HCT116 (cell line): ENCODE data around the gene SHANK3. TPM values are rescaled to one million over a fixed set of nuclear protein-coding genes. Genes with fewer than 3 reads are reported as not detected.

ENCODE experiments used
- ATAC-seq: fragments of 200-7000 bp; cut with Tn5 transposase; 2 replicates; pipeline ENCODE4 v1.9.1; 2020; ENCODE audit warnings: mild to moderate bottlenecking, moderate library complexity
- BruUV-seq: library from RNA; stranded (reverse); fragments of 400-500 nt; replicated peaks from 2 replicates; lab custom pipeline; 2021; lab: Mats Ljungman, UMichigan
- CTCF ChIA-PET: fragments of 300-600 bp; sonication (Branson Sonifier 250); formaldehyde crosslinking; loops from one replicate; lab custom pipeline; 2021; ENCODE audit warnings: antibody characterized with exemption; lab: Charles Lee
- POLR2A ChIA-PET: fragments of 300-600, 350-600 bp; sonication (Branson Sonifier 250); formaldehyde crosslinking; loops from one replicate; lab custom pipeline; 2021; ENCODE audit warnings: antibody characterized with exemption; lab: Charles Lee
- RAD21 ChIA-PET, 2 experiments: fragments of 300-600 bp; sonication (Branson Sonifier 250); formaldehyde crosslinking; loops; one replicate each; lab custom pipeline; 2023; ENCODE audit warnings: low total read pairs in 2 of 2; ENCODE audit not compliant: uncharacterized antibody in 2 of 2, unreplicated experiment in 2 of 2, low non-redundant PET in 1 of 2; lab: Charles Lee
- DNase-seq: peaks from one replicate; pipeline ENCODE4 v3.0.0-alpha.2; 2010; ENCODE audit warnings: low read depth, low spot score
- H2AFZ ChIP-seq: fragments of 200-600 bp; shearing (Covaris generic), sonication (generic); 2 replicates; pipeline ENCODE4 v1.6.1; 2017; ENCODE audit warnings: low read depth, mixed run types, mixed read lengths, antibody characterized with exemption, low read length; ENCODE audit not compliant: poor library complexity, severe bottlenecking
- H3K27ac ChIP-seq: 2 replicates; pipeline ENCODE4 v1.5.1; 2012; ENCODE audit warnings: low read depth, low read length
- H3K27me3 ChIP-seq: fragments of 200-600 bp; sonication (generic); 2 replicates; pipeline ENCODE4 v1.6.1; 2016; ENCODE audit warnings: mixed run types, low read length, mixed read lengths; ENCODE audit not compliant: insufficient read depth
- H3K36me3 ChIP-seq, 2 experiments: fragments of 200-500 bp in 1 of 2; fragments of 200-600 bp in 1 of 2; sonication (Bioruptor generic) in 1 of 2; sonication (generic) in 1 of 2; 2 replicates each; pipeline versions ENCODE4 v1.5.1 to v1.6.1; 2014 to 2016; ENCODE audit warnings: low read length in 2 of 2, inconsistent platforms in 1 of 2, mixed read lengths in 1 of 2, mixed run types in 1 of 2; ENCODE audit not compliant: insufficient read depth in 2 of 2, control insufficient read depth in 1 of 2
- H3K4me1 ChIP-seq, 2 experiments: fragments of 200-600 bp in 1 of 2; sonication (generic) in 1 of 2; 2 replicates each; pipeline versions ENCODE4 v1.5.1 to v1.6.1; 2012 to 2017; ENCODE audit warnings: low read length in 2 of 2, inconsistent platforms in 1 of 2, mild to moderate bottlenecking in 1 of 2, mixed read lengths in 1 of 2, mixed run types in 1 of 2, moderate library complexity in 1 of 2; ENCODE audit not compliant: insufficient read depth in 2 of 2, control insufficient read depth in 1 of 2
- H3K4me2 ChIP-seq: fragments of 200-600 bp; sonication (generic); 2 replicates; pipeline ENCODE4 v1.6.1; 2017; ENCODE audit warnings: mixed run types, low read length, mixed read lengths
- H3K4me3 ChIP-seq, 2 experiments: fragments of 200-600 bp in 1 of 2; sonication (generic) in 1 of 2; replicated peaks in 1 of 2; 2 replicates each; pipeline ENCODE4 v1.5.1; 2011 to 2016; ENCODE audit warnings: low read length in 2 of 2, control low read depth in 1 of 2, low read depth in 1 of 2, mild to moderate bottlenecking in 1 of 2, mixed read lengths in 1 of 2, mixed run types in 1 of 2
- H3K79me2 ChIP-seq: fragments of 200-600 bp; sonication (generic); 2 replicates; pipeline ENCODE4 v1.6.1; 2017; ENCODE audit warnings: mild to moderate bottlenecking, mixed run types, low read length, moderate library complexity, mixed read lengths; ENCODE audit not compliant: insufficient read depth
- H3K9ac ChIP-seq: fragments of 200-600 bp; sonication (generic); 2 replicates; pipeline ENCODE4 v1.6.1; 2016; ENCODE audit warnings: low read length, mixed read lengths
- H3K9me2 ChIP-seq: fragments of 200-600 bp; sonication (generic), shearing (Covaris generic); 2 replicates; pipeline ENCODE4 v1.6.1; 2017; ENCODE audit warnings: mixed run types, mild to moderate bottlenecking, moderate library complexity; ENCODE audit not compliant: insufficient read depth
- H3K9me3 ChIP-seq, 2 experiments: fragments of 200-500 bp in 1 of 2; fragments of 200-600 bp in 1 of 2; sonication (Bioruptor generic) in 1 of 2; sonication (generic) in 1 of 2; 2 replicates each; pipeline ENCODE4 v1.6.1; 2014 to 2017; ENCODE audit warnings: low read length in 2 of 2, mixed read lengths in 2 of 2, inconsistent platforms in 1 of 2, low read depth in 1 of 2, mild to moderate bottlenecking in 1 of 2, mixed run types in 1 of 2, moderate library complexity in 1 of 2; ENCODE audit not compliant: control insufficient read depth in 1 of 2, insufficient read depth in 1 of 2
- H4K20me1 ChIP-seq: fragments of 200-600 bp; sonication (generic), shearing (Covaris generic); 2 replicates; pipeline ENCODE4 v1.6.1; 2017; ENCODE audit warnings: mixed run types, mild to moderate bottlenecking, moderate library complexity; ENCODE audit not compliant: insufficient read depth
- CBX3 ChIP-seq: IDR thresholded peaks from 2 replicates; pipeline ENCODE4 v1.6.1; 2012; ENCODE audit warnings: low read depth
- CEBPB ChIP-seq: IDR thresholded peaks from 2 replicates; pipeline ENCODE4 v1.6.1; 2012; ENCODE audit warnings: low read depth
- EGR1 ChIP-seq: IDR thresholded peaks from 2 replicates; pipeline ENCODE4 v1.6.1; 2012; ENCODE audit warnings: low read depth
- ELF1 ChIP-seq: IDR thresholded peaks from 2 replicates; pipeline ENCODE4 v1.6.1; 2012; ENCODE audit warnings: low read depth, borderline replicate concordance
- FOSL1 ChIP-seq: IDR thresholded peaks from 2 replicates; pipeline ENCODE4 v1.6.1; 2012; ENCODE audit warnings: low read depth
- JUND ChIP-seq: IDR thresholded peaks from 2 replicates; pipeline ENCODE4 v1.6.1; 2012
- MAX ChIP-seq: IDR thresholded peaks from 2 replicates; pipeline ENCODE4 v1.6.1; 2012
- REST ChIP-seq: IDR thresholded peaks from 2 replicates; pipeline ENCODE4 v1.6.1; 2012; ENCODE audit warnings: low read depth
- SP1 ChIP-seq: IDR thresholded peaks from 2 replicates; pipeline ENCODE4 v1.6.1; 2012; ENCODE audit warnings: low read depth
- SRF ChIP-seq: IDR thresholded peaks from 2 replicates; pipeline ENCODE4 v1.6.1; 2012; ENCODE audit warnings: low read depth
- ZFX ChIP-seq: fragments of 450-650 bp; IDR thresholded peaks from 2 replicates; pipeline ENCODE4 v1.6.1; 2017
- ZNF274 ChIP-seq: fragments of 200-500 bp; sonication (Bioruptor generic); IDR thresholded peaks from 2 replicates; pipeline ENCODE4 v1.6.1; 2014; ENCODE audit warnings: mild to moderate bottlenecking, low read depth, low read length, inconsistent platforms
- intact Hi-C: fragments of 100-400 bp; cut with micrococcal nuclease; formaldehyde crosslinking; loops from 2 replicates; pipeline ENCODE4 v1.10.0; 2022
- total RNA-seq: library from RNA; stranded (reverse); gene quantifications from one replicate; pipeline ENCODE4 v1.2.1, GENCODE V29; 2021; ENCODE audit not compliant: unreplicated experiment
- TF ChIP-seq, protein P1 (sequence below), 3 experiments: fragments of 200-600 bp in 1 of 3; sonication (generic) in 1 of 3; IDR thresholded peaks in 2 of 3; conservative IDR thresholded peaks in 1 of 3; 2 replicates each; pipeline ENCODE4 v1.5.1; 2012 to 2017; ENCODE audit warnings: low read depth in 2 of 3, low read length in 2 of 3, antibody characterized with exemption in 1 of 3, borderline replicate concordance in 1 of 3, control low read depth in 1 of 3, mild to moderate bottlenecking in 1 of 3, mixed read lengths in 1 of 3, mixed run types in 1 of 3, moderate library complexity in 1 of 3; ENCODE audit not compliant: insufficient read depth in 1 of 3
- TF ChIP-seq, protein P2 (sequence below): IDR thresholded peaks from 2 replicates; pipeline ENCODE4 v1.6.1; 2011; ENCODE audit warnings: mild to moderate bottlenecking, low read length, moderate library complexity; ENCODE audit not compliant: insufficient replicate concordance; ENCODE audit errors: extremely low read depth

Gene SHANK3
- total RNA-seq, 1 experiment from 2014 or later: 16.0 TPM

DNA sequence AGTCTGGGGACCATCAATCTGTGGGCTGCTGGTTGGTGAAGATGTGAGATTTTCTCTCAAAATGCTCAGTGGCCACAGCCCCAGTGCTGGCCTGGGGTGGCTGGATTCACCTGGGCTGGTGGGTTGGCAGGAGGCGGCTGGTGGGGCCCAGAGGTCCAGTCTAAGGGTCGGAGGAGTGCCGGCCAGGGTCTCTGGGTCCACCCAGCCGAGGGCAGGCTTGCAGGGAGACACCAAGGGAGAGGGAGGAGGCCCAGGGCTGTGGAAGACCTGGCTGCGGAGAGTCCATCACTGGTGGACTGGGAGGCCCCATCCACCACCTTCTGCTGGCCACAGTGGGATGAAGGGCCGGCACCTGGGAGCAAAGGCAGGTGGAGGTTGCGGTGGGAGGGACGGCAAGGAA is 582 bp upstream of the SHANK3 start:
- Histone ChIP-seq H3K79me2 (peaks cover 5% of the 10 kb centered on the region; the same call in 1 of the 2 replicates), H3K36me3 (no peaks in the 10 kb centered on the region), H4K20me1 (no peaks in the 10 kb centered on the region), H3K9me3 (no peaks in the 10 kb centered on the region), H3K27me3 (no peaks in the 10 kb centered on the region), H3K4me2 (no peak overlapping the region), H2AFZ (no peak overlapping the region), H3K27ac (no peak overlapping the region), H3K4me1 (peaks cover 0 to 25% of the 10 kb centered on the region in 2 experiments; a peak in 3 of 4 replicates), H3K4me3 (no peak overlapping the region), H3K9ac (no peak overlapping the region), H3K9me2 (no peaks in the 10 kb centered on the region)
- POLR2A ChIA-PET: no interaction called here
- RAD21 ChIA-PET: no interaction called here
- CTCF ChIA-PET: no interaction called here
- DNase-seq (no peak), ATAC-seq (no peak)
- TF ChIP-seq SRF (no peak), REST (no peak), JUND (no peak), FOSL1 (no peak), CEBPB (no peak), EGR1 (no peak), CBX3 (no peak), ELF1 (no peak), ZFX (no peak), SP1 (no peak), MAX (no peak), ZNF274 (no peak)
- TF ChIP-seq, protein P1, sequence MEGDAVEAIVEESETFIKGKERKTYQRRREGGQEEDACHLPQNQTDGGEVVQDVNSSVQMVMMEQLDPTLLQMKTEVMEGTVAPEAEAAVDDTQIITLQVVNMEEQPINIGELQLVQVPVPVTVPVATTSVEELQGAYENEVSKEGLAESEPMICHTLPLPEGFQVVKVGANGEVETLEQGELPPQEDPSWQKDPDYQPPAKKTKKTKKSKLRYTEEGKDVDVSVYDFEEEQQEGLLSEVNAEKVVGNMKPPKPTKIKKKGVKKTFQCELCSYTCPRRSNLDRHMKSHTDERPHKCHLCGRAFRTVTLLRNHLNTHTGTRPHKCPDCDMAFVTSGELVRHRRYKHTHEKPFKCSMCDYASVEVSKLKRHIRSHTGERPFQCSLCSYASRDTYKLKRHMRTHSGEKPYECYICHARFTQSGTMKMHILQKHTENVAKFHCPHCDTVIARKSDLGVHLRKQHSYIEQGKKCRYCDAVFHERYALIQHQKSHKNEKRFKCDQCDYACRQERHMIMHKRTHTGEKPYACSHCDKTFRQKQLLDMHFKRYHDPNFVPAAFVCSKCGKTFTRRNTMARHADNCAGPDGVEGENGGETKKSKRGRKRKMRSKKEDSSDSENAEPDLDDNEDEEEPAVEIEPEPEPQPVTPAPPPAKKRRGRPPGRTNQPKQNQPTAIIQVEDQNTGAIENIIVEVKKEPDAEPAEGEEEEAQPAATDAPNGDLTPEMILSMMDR (IDR thresholded peaks at IDR 0.05 in 2 of 3, conservative IDR thresholded peaks at IDR 0.05 in 1 of 3; ENCODE audit: borderline replicate concordance in 1 of 3, insufficient read depth in 1 of 3, low read depth in 2 of 3, low read length in 2 of 3): no peak
- TF ChIP-seq, protein P2, sequence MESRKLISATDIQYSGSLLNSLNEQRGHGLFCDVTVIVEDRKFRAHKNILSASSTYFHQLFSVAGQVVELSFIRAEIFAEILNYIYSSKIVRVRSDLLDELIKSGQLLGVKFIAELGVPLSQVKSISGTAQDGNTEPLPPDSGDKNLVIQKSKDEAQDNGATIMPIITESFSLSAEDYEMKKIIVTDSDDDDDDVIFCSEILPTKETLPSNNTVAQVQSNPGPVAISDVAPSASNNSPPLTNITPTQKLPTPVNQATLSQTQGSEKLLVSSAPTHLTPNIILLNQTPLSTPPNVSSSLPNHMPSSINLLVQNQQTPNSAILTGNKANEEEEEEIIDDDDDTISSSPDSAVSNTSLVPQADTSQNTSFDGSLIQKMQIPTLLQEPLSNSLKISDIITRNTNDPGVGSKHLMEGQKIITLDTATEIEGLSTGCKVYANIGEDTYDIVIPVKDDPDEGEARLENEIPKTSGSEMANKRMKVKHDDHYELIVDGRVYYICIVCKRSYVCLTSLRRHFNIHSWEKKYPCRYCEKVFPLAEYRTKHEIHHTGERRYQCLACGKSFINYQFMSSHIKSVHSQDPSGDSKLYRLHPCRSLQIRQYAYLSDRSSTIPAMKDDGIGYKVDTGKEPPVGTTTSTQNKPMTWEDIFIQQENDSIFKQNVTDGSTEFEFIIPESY: no peak
- intact Hi-C loops: no loop called here
- BruUV-seq: no TSS peak
